GDM1 (cell line): ENCODE results near the gene GRID2.

Experiments used
- DNase-seq: peaks from one replicate; lab custom pipeline; 2025; lab: John Stamatoyannopoulos, UW

Gene GRID2

GRCh38 chr4:93414041-93414550, 1110.3 kb downstream of the GRID2 start:
- no peak for DNase-seq

- DNase-seq = no peak
Observed at GRCh38 chr4:93416344-93417128, 1112.8 kb downstream of the GRID2 start.

DNA sequence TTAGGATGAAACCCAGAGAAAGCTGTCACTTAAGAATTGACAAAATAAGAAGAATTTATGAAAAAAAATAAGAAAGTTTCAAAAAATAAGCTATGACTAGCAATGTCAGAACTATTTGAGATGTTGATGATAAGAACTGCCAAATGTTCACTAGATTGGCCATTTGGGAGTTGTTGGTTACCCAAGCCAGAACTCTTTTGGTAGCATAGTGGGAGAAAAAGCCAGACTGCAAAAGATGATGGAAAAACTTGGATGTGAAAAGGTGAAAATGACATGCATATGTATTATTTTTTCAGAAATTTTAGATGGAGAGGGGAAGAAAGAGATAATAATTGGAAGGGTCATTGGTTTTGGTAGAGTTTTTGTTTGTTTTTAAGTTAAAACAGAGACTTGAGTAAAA, 1127.6 kb downstream of the GRID2 start:
- DNase-seq = no peak

DNA sequence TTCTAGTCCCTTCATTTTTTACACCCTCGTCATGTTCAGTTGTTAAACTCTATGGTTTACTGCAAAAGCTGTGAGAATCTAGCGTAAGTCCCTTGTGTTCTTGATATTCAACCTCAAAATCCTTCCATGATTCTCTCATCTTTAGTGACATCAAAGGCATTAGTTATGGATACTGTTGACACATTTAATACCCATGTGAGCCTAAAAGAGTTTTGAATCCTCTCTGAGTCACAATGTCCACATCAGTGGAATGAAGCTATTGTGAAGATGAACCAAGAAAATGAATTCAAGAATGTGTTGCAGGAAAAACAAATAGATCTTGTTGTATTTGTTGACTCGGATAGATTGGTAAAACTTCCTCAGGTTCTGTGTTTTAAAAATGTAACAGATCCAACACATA, 1130.1 kb downstream of the GRID2 start:
- DNase-seq = no peak

DNA sequence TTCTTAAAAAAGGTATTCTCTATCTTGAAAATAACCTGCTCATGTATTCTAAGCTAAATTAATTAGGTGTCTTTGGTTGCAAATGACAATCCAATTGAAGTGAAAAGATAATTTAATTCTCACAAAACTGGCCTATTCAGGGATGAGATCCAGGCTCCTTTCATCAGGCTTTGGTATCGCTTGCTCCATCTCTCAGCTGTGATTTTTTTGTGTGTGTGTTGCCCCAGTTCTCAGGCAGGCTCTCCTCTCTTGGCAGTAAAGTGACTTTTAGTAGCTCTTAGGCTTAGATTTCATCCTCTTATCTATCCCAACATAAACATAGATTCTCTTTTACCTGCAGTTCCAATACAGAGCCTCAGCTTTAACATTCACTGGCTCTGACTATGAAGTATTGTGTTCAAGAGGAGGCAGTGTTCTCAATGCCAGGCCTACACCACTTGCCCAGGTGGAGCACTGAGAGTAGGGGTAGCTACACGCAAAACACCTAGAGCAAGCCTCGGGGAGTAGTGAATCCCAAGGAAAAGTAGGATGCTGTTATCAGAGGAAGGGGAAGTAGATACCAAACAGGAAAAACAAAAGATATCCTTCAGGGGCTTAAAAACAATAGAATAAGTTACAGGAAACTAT, 1132.3 kb downstream of the GRID2 start:
- no peak for DNase-seq

GRCh38 chr4:93437991-93438390, 1134.2 kb downstream of the GRID2 start:
- DNase-seq = no peak

DNA sequence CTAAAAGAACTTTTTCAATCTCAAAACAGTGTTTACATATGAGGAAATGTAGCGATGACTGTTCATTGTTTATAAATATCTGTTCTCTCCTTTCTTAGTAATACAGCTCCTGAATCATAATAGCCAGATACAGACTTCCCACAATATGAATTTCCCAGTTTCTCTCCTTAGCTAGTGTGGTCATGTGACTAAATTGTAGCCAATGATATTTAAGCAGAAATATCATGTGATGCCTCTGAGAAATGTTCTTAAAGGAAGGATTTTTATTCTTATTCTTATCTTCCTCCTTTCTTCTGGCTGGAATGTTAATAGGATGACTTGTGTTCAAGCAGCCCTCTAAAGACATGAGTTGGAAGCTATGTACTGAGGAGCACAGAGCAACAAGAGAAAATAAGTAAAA, 1141.1 kb downstream of the GRID2 start:
- no peak for DNase-seq

GRCh38 chr4:93446038-93446437, 1142.3 kb downstream of the GRID2 start:
- no peak for DNase-seq

DNA sequence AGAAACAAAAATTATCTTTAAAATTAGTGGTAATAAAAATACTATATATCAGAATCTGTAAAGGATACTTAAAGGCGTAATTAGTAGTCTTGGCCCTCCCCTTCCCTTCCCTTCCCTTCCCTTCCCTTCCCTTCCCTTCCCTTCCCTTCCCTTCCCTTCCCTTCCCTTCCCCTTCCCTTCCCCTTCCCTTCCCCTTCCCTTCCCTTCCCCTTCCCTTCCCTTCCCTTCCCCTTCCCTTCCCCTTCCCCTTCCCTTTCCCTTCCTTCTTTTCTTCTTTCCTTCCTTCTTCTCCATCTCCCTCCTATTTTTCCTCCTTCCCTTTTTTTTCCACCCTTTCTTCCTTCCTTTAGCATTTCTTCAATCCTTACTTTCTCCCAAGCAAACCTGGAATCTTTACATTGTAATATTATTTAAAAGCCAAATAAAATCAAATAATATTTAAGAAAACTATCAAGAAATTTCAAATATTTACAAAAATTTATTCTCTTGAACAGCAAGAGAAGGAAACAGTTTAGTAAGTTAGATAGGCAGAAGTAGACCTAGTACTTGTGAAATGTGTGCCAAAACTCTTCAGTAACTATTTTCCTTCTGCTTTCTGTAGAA, 1145.0 kb downstream of the GRID2 start:
- no peak for DNase-seq

- DNase-seq = no peak
Observed at GRCh38 chr4:93451954-93452353, 1148.2 kb downstream of the GRID2 start.

- DNase-seq = no peak
Observed at GRCh38 chr4:93461541-93461940, 1157.8 kb downstream of the GRID2 start.

- DNase-seq = no peak
Observed at GRCh38 chr4:93466446-93466845, 1162.7 kb downstream of the GRID2 start.

DNA sequence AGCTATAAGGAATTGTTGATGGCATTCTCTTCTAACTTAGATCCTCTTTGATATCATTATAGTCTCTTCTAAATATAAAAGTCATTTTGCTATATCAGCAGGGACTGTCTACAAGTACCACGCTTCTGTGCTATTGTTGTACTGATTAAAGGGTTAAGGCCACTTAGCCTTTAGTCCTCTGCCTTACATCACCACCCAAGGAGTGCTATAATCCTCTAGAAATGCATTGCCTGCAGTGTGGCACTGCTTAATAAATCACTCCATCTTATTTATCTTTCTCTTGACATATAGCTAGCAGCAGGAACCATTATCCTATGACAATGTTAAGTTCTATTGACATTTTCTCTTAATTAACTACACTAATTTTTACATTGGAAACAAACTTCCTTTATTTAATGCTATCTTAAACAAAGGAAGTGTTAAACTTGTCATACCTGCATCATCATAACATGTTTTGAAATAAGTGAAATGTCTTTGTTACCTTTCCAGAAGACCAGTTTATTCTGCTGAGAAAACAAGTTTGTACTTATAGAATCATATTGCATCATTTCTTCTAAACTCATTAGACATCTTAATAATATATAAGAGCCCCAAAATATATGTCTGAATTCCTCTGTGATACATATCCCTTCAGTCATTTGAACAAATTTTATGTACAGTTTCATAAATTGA, 1163.9 kb downstream of the GRID2 start:
- no peak for DNase-seq

- DNase-seq = no peak
Observed at GRCh38 chr4:93469560-93469959, 1165.8 kb downstream of the GRID2 start.

DNA sequence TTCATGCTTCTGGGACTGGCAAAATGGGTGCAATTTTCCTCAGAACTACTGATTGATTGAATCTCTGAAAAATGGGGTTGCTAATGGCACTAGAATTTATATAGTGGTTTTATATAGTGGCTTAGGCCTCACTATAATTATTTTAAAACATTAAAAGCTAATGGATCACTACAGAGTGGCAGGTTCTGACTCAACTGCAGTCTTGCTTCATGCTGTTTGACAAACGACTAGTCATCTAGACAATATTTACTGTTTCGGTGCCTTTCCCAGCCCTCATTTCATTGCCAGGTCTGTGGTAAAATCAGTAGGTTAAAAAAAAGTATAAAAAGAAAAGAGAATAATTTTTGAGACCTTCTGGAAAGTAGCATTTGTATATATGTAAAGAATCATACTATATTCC, 1172.0 kb downstream of the GRID2 start:
- DNase-seq = no peak

DNA sequence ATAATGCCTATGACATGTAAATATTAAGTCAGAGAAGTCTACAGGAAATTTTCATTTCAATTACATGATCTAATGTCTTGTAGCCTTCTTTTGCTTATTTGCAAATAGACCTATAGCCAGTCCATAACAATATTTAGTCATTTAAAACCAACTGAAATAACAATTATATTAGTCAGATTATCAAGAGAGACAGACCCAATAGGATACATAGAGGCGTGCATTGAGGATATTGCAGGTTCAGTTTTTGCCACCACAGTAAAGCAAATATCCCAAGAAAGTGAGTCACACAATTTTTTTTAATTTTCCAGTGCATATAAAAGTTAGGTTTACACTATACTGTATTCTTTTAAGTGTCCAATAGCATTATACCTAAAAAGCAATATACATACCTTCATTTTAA, 1175.0 kb downstream of the GRID2 start:
- DNase-seq = no peak

DNA sequence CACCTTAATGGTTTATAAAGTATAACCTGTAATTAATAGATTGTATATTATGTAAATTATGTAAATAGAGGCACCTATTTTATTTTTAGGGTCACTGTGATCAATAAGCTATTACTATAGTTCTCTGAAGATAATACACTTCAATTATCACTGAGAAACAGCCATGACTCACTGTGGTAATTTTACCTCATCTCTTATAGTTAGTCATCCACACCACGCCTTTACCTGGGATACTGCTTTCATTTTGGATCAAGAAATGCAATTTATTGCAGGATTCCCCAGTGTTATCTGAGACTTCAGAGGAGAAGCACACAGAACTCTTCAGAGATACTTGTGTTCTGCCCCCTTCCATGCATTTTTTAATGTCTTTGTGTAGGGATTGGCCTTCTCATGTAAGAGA, 1176.7 kb downstream of the GRID2 start:
- no peak for DNase-seq

GRCh38 chr4:93495346-93495745, 1191.6 kb downstream of the GRID2 start:
- DNase-seq = no peak

DNA sequence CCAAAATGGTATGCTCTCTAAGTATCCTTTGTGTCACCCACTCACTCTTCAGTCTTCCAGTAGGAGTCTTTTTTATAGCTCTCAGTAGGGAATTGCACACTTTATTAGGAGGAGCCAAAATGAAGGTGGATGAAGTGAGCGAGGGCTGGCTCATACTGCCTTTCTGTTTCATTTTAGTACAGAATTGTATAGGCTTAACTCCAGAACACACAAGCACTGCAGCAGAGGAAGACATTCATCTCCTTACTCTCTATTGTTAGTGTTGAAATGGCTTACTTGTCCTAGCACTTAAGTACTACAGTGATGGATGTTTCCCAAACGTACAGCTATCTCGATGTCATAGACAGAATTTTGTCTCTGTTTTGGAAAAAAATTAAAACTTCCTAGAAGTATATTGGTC, 1197.5 kb downstream of the GRID2 start:
- DNase-seq = no peak

DNA sequence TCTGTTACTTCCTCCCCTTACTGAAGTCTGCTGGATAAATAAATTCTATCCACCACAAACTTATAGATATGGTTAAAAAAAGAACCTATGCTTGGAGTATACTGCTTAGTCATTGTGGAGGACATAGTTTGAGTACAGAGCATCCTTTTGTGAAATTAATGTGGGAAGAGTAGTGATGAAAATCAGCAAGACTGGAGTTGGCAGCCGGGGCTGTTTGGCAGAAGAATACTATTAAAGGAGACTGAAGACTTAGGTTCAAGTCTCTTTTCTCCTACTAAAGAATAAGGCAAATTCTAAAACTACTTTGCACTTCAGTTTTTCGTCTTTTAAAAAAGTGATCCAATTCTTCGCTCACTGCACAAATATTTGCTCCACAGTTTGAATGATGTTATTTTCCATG, 1198.2 kb downstream of the GRID2 start:
- DNase-seq = no peak

- no peak for DNase-seq
Observed at GRCh38 chr4:93502991-93503390, 1199.2 kb downstream of the GRID2 start.

DNA sequence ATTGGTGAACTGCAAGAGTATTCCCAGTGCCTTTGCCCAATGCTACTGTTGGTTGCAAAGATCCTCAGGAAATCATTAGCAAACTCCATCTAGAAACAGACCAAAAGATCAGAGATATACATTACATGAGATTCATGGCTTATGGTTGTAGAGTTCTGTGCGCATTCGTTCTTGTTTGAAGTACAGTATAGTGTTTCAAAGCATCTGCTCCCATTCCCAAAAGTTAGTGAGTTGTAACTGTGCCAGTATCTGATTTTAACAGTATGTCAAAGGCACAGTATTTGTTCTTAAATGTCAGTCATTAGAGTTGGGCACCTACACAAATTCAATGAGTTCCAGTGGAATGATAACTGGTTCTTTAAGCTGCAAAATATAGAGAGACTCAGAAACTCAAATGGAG, 1210.1 kb downstream of the GRID2 start:
- no peak for DNase-seq

DNA sequence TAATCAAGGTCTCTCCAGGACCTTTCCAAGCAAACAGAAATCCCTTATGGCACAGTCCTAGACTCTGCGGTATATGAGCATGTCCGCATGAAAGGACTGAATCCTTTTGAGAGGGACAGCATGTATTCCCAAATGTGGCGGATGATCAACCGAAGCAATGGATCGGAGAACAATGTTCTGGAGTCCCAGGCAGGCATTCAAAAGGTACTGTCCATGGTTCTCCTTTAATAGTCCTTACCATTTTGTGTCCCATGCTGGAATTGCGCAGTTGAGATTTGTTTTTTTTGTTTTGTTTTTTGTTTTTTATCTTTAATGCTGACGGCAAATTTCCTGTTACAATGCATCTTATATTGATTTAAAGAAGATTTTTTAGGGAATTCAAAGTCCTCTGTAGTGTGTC, 1211.4 kb downstream of the GRID2 start:
- DNase-seq = no peak
